Calu3 (cell line): Measurements from ENCODE around the gene GALNT17. TPM values are rescaled to one million over a fixed set of nuclear protein-coding genes. Genes with fewer than 3 reads are reported as not detected.

Experiments used
- BruUV-seq: library from RNA; stranded (reverse); fragments of 400-500 nt; replicated peaks from 2 replicates; lab custom pipeline; 2021; lab: Mats Ljungman, UMichigan
- CTCF ChIA-PET: fragments of 300-600 bp; sonication (Branson Sonifier 250); formaldehyde crosslinking; loops from one replicate; lab custom pipeline; 2022; ENCODE audit warnings: antibody characterized with exemption; lab: Charles Lee
- DNase-seq: peaks from one replicate; pipeline ENCODE4 v3.0.0; 2022
- H3K27ac Mint-ChIP-seq: one replicate; pipeline ENCODE4 v1.8.0; 2022; ENCODE audit warnings: mixed read lengths; ENCODE audit not compliant: unreplicated experiment
- H3K27me3 Mint-ChIP-seq: one replicate; pipeline ENCODE4 v1.8.0; 2022; ENCODE audit warnings: mixed read lengths; ENCODE audit not compliant: unreplicated experiment
- H3K36me3 Mint-ChIP-seq: one replicate; pipeline ENCODE4 v1.8.0; 2022; ENCODE audit warnings: mild to moderate bottlenecking, moderate library complexity, mixed read lengths; ENCODE audit not compliant: insufficient read depth, unreplicated experiment
- H3K4me1 Mint-ChIP-seq: one replicate; pipeline ENCODE4 v1.8.0; 2022; ENCODE audit warnings: mild to moderate bottlenecking, low read depth, mixed read lengths; ENCODE audit not compliant: unreplicated experiment
- H3K4me3 Mint-ChIP-seq: one replicate; pipeline ENCODE4 v1.8.0; 2022; ENCODE audit warnings: mild to moderate bottlenecking, low read depth, moderate library complexity, mixed read lengths; ENCODE audit not compliant: unreplicated experiment
- H3K9me3 Mint-ChIP-seq: one replicate; pipeline ENCODE4 v1.8.0; 2022; ENCODE audit warnings: low read depth, mixed read lengths; ENCODE audit not compliant: unreplicated experiment
- CTCF ChIP-seq: fragments of 200-600 bp; IDR thresholded peaks from one replicate; pipeline ENCODE4 v1.8.0; 2022; ENCODE audit warnings: antibody characterized with exemption; ENCODE audit not compliant: unreplicated experiment
- intact Hi-C: fragments of 100-400 bp; cut with micrococcal nuclease; formaldehyde crosslinking; loops from one replicate; pipeline ENCODE4 v1.10.0; 2022; ENCODE audit not compliant: unreplicated experiment
- total RNA-seq: library from RNA; stranded (reverse); gene quantifications from 2 replicates; pipeline ENCODE4 v1.2.3, GENCODE V29; 2022

The GALNT17 gene
- total RNA-seq, 1 experiment from 2014 or later: not detected

GRCh38 chr7:71497256-71497946 lies 365.5 kb downstream of the GALNT17 start:
- no peaks in the 10 kb centered on the region for H3K36me3 Mint-ChIP-seq
- CTCF ChIA-PET: no interaction called here
- no peak overlapping the region for H3K4me3 Mint-ChIP-seq
- H3K27ac Mint-ChIP-seq: no peak overlapping the region
- no peaks in the 10 kb centered on the region for H3K4me1 Mint-ChIP-seq
- peaks cover 14% of the 10 kb centered on the region for H3K9me3 Mint-ChIP-seq
- no peaks in the 10 kb centered on the region for H3K27me3 Mint-ChIP-seq
- intact Hi-C loops: no loop called here
- TF ChIP-seq CTCF: no peak
- BruUV-seq: no TSS peak
- no peak for DNase-seq

GRCh38 chr7:71498381-71498780 lies 366.4 kb downstream of the GALNT17 start:
- no peak for DNase-seq
- no peaks in the 10 kb centered on the region for H3K4me1 Mint-ChIP-seq
- no TSS peak for BruUV-seq
- no peak overlapping the region for H3K27ac Mint-ChIP-seq
- no peaks in the 10 kb centered on the region for H3K36me3 Mint-ChIP-seq
- intact Hi-C loops: no loop called here
- peaks cover 14% of the 10 kb centered on the region for H3K9me3 Mint-ChIP-seq
- H3K4me3 Mint-ChIP-seq: no peak overlapping the region
- TF ChIP-seq CTCF: no peak
- CTCF ChIA-PET: no interaction called here
- H3K27me3 Mint-ChIP-seq: no peaks in the 10 kb centered on the region

GRCh38 chr7:71504697-71505441 lies 372.9 kb downstream of the GALNT17 start:
- H3K4me3 Mint-ChIP-seq: no peak overlapping the region
- DNase-seq: no peak
- CTCF ChIA-PET: no interaction called here
- H3K27me3 Mint-ChIP-seq: no peaks in the 10 kb centered on the region
- H3K9me3 Mint-ChIP-seq: peaks cover 16% of the 10 kb centered on the region
- TF ChIP-seq CTCF: no peak
- H3K4me1 Mint-ChIP-seq: no peaks in the 10 kb centered on the region
- intact Hi-C loops: no loop called here
- H3K27ac Mint-ChIP-seq: no peak overlapping the region
- H3K36me3 Mint-ChIP-seq: no peaks in the 10 kb centered on the region
- BruUV-seq: no TSS peak

GRCh38 chr7:71506822-71507221 lies 374.9 kb downstream of the GALNT17 start:
- no peaks in the 10 kb centered on the region for H3K27me3 Mint-ChIP-seq
- H3K9me3 Mint-ChIP-seq: peaks cover 9% of the 10 kb centered on the region
- no peak overlapping the region for H3K27ac Mint-ChIP-seq
- H3K4me3 Mint-ChIP-seq: no peak overlapping the region
- TF ChIP-seq CTCF: no peak
- no TSS peak for BruUV-seq
- no peak for DNase-seq
- CTCF ChIA-PET: no interaction called here
- H3K4me1 Mint-ChIP-seq: no peaks in the 10 kb centered on the region
- intact Hi-C loops: no loop called here
- no peaks in the 10 kb centered on the region for H3K36me3 Mint-ChIP-seq
